Body of pancreas (tissue), 4 donors: ENCODE results near the gene OPRL1.

Experiments
- CTCF ChIP-seq, 7 experiments: fragments of 450-650 bp in 4 of 7; fragments of 200-600 bp in 3 of 7; sonication (generic) in 3 of 7; IDR thresholded peaks; one replicate each; pipeline ENCODE4 v1.5.1; 2016 to 2019; ENCODE audit warnings: antibody characterized with exemption in 7 of 7
- POLR2A ChIP-seq, 3 donors: fragments of 450-650 bp; IDR thresholded peaks; one replicate each; pipeline ENCODE4 v1.6.1; 2016; ENCODE audit warnings: antibody characterized with exemption in 3 of 3, mild to moderate bottlenecking in 2 of 3

- no peak for TF ChIP-seq CTCF (IDR thresholded peaks at IDR 0.05)
- no peak for TF ChIP-seq POLR2A (IDR thresholded peaks at IDR 0.05)
Measured at GRCh38 chr20:64090165-64090564, 10.3 kb downstream of the OPRL1 start.
